PC-3 (cell line): Measurements from ENCODE around the gene CNBD2. TPM values are rescaled to one million over a fixed set of nuclear protein-coding genes. Genes with fewer than 3 reads are reported as not detected.
A peak's percentile ranks its signal among the peaks of the same experiment; 100 is the strongest.

Experiments
- ATAC-seq: fragments of 200-7000 bp; cut with Tn5 transposase; 2 replicates; pipeline ENCODE4 v1.9.1; 2020; ENCODE audit warnings: mild to moderate bottlenecking, moderate library complexity
- BruUV-seq: library from RNA; stranded (reverse); fragments of 400-500 nt; replicated peaks from 2 replicates; lab custom pipeline; 2021; lab: Mats Ljungman, UMichigan
- CTCF ChIA-PET: fragments of 300-600 bp; sonication (Branson Sonifier 250); formaldehyde crosslinking; loops from one replicate; lab custom pipeline; 2022; ENCODE audit warnings: antibody characterized with exemption; lab: Charles Lee
- POLR2A ChIA-PET: fragments of 300-600 bp; sonication (Branson Sonifier 250); formaldehyde crosslinking; loops from one replicate; lab custom pipeline; 2022; ENCODE audit warnings: antibody characterized with exemption; ENCODE audit not compliant: unreplicated experiment; lab: Charles Lee
- DNase-seq: peaks from one replicate; pipeline ENCODE4 v3.0.0-alpha.2; 2015
- H2AFZ ChIP-seq: fragments of 300-600 bp; sonication (generic); 2 replicates; pipeline ENCODE4 v1.6.0; 2016; ENCODE audit warnings: antibody characterized with exemption, low read length
- H3F3A ChIP-seq: fragments of 300-600 bp; sonication (generic); one replicate; pipeline ENCODE4 v1.6.0; 2017; ENCODE audit warnings: antibody characterized with exemption, low read length, control low read depth, mild to moderate bottlenecking; ENCODE audit not compliant: unreplicated experiment
- H3K27ac ChIP-seq: fragments of 300-600 bp; sonication (generic); 2 replicates; pipeline ENCODE4 v1.5.1; 2016; ENCODE audit warnings: mild to moderate bottlenecking, low read length
- H3K27me3 ChIP-seq: fragments of 300-600 bp; sonication (generic); 2 replicates; pipeline ENCODE4 v1.6.1; 2016; ENCODE audit warnings: low read length, mixed read lengths
- H3K36me3 ChIP-seq: fragments of 300-600 bp; sonication (generic); 2 replicates; pipeline ENCODE4 v1.6.1; 2016; ENCODE audit warnings: low read depth, mixed run types, low read length, mixed read lengths
- H3K4me1 ChIP-seq: fragments of 300-600 bp; sonication (generic); 2 replicates; pipeline ENCODE4 v1.5.1; 2016; ENCODE audit warnings: low read length; ENCODE audit not compliant: insufficient read depth
- H3K4me2 ChIP-seq: fragments of 300-600 bp; sonication (generic); 2 replicates; pipeline ENCODE4 v1.6.0; 2016; ENCODE audit warnings: low read length
- H3K4me3 ChIP-seq: fragments of 300-600 bp; sonication (generic); 2 replicates; pipeline ENCODE4 v1.5.1; 2016; ENCODE audit warnings: mild to moderate bottlenecking, low read length, mixed read lengths
- H3K79me2 ChIP-seq: fragments of 300-600 bp; sonication (generic); 2 replicates; pipeline ENCODE4 v1.6.1; 2017; ENCODE audit warnings: low read length, mixed read lengths
- H3K9ac ChIP-seq: fragments of 300-600 bp; sonication (generic); 2 replicates; pipeline ENCODE4 v1.6.0; 2016; ENCODE audit warnings: mild to moderate bottlenecking, low read length
- H3K9me2 ChIP-seq: fragments of 300-600 bp; sonication (generic); replicated peaks from 2 replicates; pipeline ENCODE4 v1.6.1; 2016; ENCODE audit warnings: mixed run types, low read length, mixed read lengths
- H3K9me3 ChIP-seq: fragments of 300-600 bp; sonication (generic); 2 replicates; pipeline ENCODE4 v1.6.1; 2016; ENCODE audit warnings: low read length, mixed read lengths
- H4K20me1 ChIP-seq: fragments of 300-600 bp; sonication (generic); 2 replicates; pipeline ENCODE4 v1.6.1; 2016; ENCODE audit warnings: low read length, mixed read lengths
- EZH2 ChIP-seq: fragments of 300-600 bp; sonication (generic); IDR thresholded peaks from one replicate; pipeline ENCODE4 v1.6.1; 2017; ENCODE audit warnings: antibody characterized with exemption, mild to moderate bottlenecking, low read length; ENCODE audit not compliant: unreplicated experiment
- EZH2phosphoT487 ChIP-seq: fragments of 300-600 bp; sonication (generic); IDR thresholded peaks from 2 replicates; pipeline ENCODE4 v1.6.1; 2018; ENCODE audit warnings: mild to moderate bottlenecking, antibody characterized with exemption, low read length, borderline replicate concordance
- intact Hi-C: fragments of 100-400 bp; cut with micrococcal nuclease; formaldehyde crosslinking; loops from 2 replicates; pipeline ENCODE4 v1.9.0; 2023
- total RNA-seq: library from RNA; depleted of rRNA; stranded (reverse); fragments of >200 nt; gene quantifications from 2 replicates; pipeline ENCODE4 v1.2.3, GENCODE V29; 2014
- TF ChIP-seq, protein P1 (sequence below): fragments of 300-600 bp; sonication (generic); conservative IDR thresholded peaks from 2 replicates; pipeline ENCODE4 v1.5.1; 2017; ENCODE audit warnings: antibody characterized with exemption, low read depth, mild to moderate bottlenecking, low read length

The CNBD2 gene
- total RNA-seq, 1 experiment from 2014 or later: 6.6 TPM

DNA sequence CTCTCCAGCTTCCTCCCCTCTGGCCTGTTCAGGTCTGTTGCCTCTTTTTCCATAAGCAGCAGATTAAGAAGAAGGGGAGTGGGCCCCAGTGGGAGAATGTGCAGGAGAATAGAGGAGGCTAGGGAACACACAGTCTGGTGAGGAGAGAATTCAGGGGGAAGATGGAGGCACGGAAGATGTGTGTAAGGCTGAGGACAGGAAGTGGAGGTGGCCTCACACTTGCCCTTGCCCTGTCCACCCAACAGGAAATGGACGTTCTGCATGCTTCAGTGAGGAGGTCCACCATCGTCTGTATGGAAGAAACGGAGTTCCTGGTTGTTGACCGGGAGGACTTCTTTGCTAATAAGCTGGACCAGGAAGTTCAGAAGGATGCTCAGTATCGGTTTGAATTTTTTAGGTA is 16.0 kb downstream of the CNBD2 start:
- Histone ChIP-seq H3K9ac (no peak overlapping the region), H3K4me3 (no peak overlapping the region), H3K36me3 (no peaks in the 10 kb centered on the region), H3K27ac (no peak overlapping the region), H3K79me2 (no peaks in the 10 kb centered on the region), H3K27me3 (no peaks in the 10 kb centered on the region), H3K9me3 (no peaks in the 10 kb centered on the region), H4K20me1 (no peaks in the 10 kb centered on the region), H3F3A (no peaks in the 10 kb centered on the region), H3K4me1 (peaks cover 19% of the 10 kb centered on the region), H3K9me2 (no peaks in the 10 kb centered on the region), H3K4me2 (no peak overlapping the region), H2AFZ (no peak overlapping the region)
- ChIA-PET CTCF (no interaction called here), POLR2A (no interaction called here)
- intact Hi-C loops: no loop called here
- no TSS peak for BruUV-seq
- TF ChIP-seq EZH2phosphoT487: no peak
- TF ChIP-seq EZH2: no peak
- TF ChIP-seq, protein P1, sequence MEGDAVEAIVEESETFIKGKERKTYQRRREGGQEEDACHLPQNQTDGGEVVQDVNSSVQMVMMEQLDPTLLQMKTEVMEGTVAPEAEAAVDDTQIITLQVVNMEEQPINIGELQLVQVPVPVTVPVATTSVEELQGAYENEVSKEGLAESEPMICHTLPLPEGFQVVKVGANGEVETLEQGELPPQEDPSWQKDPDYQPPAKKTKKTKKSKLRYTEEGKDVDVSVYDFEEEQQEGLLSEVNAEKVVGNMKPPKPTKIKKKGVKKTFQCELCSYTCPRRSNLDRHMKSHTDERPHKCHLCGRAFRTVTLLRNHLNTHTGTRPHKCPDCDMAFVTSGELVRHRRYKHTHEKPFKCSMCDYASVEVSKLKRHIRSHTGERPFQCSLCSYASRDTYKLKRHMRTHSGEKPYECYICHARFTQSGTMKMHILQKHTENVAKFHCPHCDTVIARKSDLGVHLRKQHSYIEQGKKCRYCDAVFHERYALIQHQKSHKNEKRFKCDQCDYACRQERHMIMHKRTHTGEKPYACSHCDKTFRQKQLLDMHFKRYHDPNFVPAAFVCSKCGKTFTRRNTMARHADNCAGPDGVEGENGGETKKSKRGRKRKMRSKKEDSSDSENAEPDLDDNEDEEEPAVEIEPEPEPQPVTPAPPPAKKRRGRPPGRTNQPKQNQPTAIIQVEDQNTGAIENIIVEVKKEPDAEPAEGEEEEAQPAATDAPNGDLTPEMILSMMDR: no peak
- DNase-seq (no peak), ATAC-seq (no peak)

DNA sequence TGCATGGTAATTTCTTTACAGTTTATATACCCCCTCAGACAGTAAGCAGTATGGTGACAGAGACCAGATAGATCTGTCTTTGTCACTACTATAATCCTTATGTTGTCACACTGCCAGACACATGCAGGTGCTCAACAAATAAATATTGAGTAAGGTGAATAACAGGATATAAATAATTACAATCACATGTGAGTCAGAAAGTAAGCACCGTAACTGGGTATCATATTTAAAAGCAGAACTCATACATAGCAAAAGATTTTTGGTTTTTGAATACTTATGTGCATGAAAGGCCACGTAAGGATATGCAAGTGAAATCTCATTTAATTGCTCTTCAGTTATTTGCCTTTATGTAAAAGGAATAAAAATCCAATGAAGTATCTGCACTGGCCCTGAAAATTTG is 17.4 kb downstream of the CNBD2 start:
- peak; percentile 89 for DNase-seq
- H3K9me2 ChIP-seq: no peaks in the 10 kb centered on the region
- H3K36me3 ChIP-seq: no peaks in the 10 kb centered on the region
- peak overlapping the region; percentile 52 for H3K4me2 ChIP-seq
- no peak overlapping the region for H3K9ac ChIP-seq
- TF ChIP-seq EZH2phosphoT487: no peak
- TF ChIP-seq, protein P1: no peak
- no peak for TF ChIP-seq EZH2
- ChIA-PET POLR2A (no interaction called here), CTCF (no interaction called here)
- H3K79me2 ChIP-seq: no peaks in the 10 kb centered on the region
- intact Hi-C loops: no loop called here
- no peak overlapping the region for H2AFZ ChIP-seq
- H3K27me3 ChIP-seq: no peaks in the 10 kb centered on the region
- ATAC-seq: peak; percentile 94
- H3K4me1 ChIP-seq: peaks cover 19% of the 10 kb centered on the region
- H3K9me3 ChIP-seq: no peaks in the 10 kb centered on the region
- no peaks in the 10 kb centered on the region for H3F3A ChIP-seq
- no TSS peak for BruUV-seq
- H4K20me1 ChIP-seq: no peaks in the 10 kb centered on the region
- H3K4me3 ChIP-seq: no peak overlapping the region
- H3K27ac ChIP-seq: no peak overlapping the region

DNA sequence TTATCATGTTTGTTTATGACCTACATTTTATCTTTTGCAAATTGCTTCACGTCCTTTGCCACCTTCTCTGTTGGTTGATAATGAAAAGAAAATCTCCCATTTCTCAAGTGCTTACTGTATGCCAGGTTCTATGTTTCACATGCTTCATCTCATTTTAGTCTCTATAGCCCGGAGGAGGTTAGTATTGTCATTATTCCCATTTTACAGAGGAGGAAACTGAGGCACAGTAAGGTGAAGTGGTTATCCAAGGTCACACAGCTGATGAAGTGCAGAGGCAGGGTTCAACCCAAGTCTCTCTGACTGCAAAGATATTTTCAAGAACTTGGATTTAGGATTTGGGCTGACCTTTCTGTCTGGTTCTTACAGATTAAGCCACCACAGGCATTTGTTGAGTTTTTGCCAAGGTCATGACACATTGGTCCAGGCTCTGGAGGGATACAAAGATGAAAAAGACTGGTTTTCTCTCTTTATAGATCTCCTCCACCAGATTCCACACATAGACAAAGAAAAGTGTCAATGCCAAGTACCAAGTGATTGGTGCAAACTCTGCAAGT is 20.6 kb downstream of the CNBD2 start:
- Histone ChIP-seq H3K4me3 (no peak overlapping the region), H3K27ac (no peak overlapping the region), H3K79me2 (no peaks in the 10 kb centered on the region), H3K9me3 (no peaks in the 10 kb centered on the region), H3K4me1 (peaks cover 19% of the 10 kb centered on the region), H3K27me3 (no peaks in the 10 kb centered on the region), H2AFZ (no peak overlapping the region), H3K9me2 (no peaks in the 10 kb centered on the region), H4K20me1 (no peaks in the 10 kb centered on the region), H3K36me3 (no peaks in the 10 kb centered on the region), H3K9ac (no peak overlapping the region), H3K4me2 (no peak overlapping the region), H3F3A (no peaks in the 10 kb centered on the region)
- intact Hi-C loops: no loop called here
- TF ChIP-seq EZH2phosphoT487 (no peak), EZH2 (no peak)
- TF ChIP-seq, protein P1: no peak
- no TSS peak for BruUV-seq
- ATAC-seq: no peak
- peak; percentile 30 for DNase-seq
- CTCF ChIA-PET: no interaction called here
- POLR2A ChIA-PET: interaction anchor here (0.7 kb wide), 1 partner anchor 52 kb away, joined by 5 read pairs; no protein-coding TSS in a partner anchor
